DMS114 treated with DMSO at 0.1 percent for 48 hours (cell line): ENCODE data around the gene PRRG1.
"Not testable (repeated sequence)": the region's sequence is repeated elsewhere in the genome, so short reads cannot be mapped to it uniquely, and the experiment has no call there.

Experiments
- DNase-seq: peaks from one replicate; lab custom pipeline; 2025; ENCODE audit not compliant: unreplicated experiment; lab: John Stamatoyannopoulos, UW

PRRG1 gene

GRCh38 chrX:37378404-37378803 lies 29.2 kb downstream of the PRRG1 start:
- DNase-seq = no peak

GRCh38 chrX:37378830-37379229 lies 29.7 kb downstream of the PRRG1 start:
- DNase-seq = no peak

- no peak for DNase-seq
Observed at GRCh38 chrX:37380256-37380655, 31.1 kb downstream of the PRRG1 start.

- no peak for DNase-seq
Observed at GRCh38 chrX:37380924-37381323, 31.8 kb downstream of the PRRG1 start.

- DNase-seq = no peak
Observed at GRCh38 chrX:37383313-37383712, 34.1 kb downstream of the PRRG1 start.

GRCh38 chrX:37388413-37388812 lies 39.2 kb downstream of the PRRG1 start:
- no peak for DNase-seq

- no peak for DNase-seq
Observed at GRCh38 chrX:37405956-37406355, 56.8 kb downstream of the PRRG1 start.

GRCh38 chrX:37407736-37408135 lies 58.6 kb downstream of the PRRG1 start:
- DNase-seq = no peak

GRCh38 chrX:37409278-37409677 lies 60.1 kb downstream of the PRRG1 start:
- DNase-seq = no peak

GRCh38 chrX:37420185-37420584 lies 71.0 kb downstream of the PRRG1 start:
- DNase-seq = no peak

GRCh38 chrX:37420756-37421155 lies 71.6 kb downstream of the PRRG1 start:
- no peak for DNase-seq

- no peak for DNase-seq
Observed at GRCh38 chrX:37424000-37424429, 74.9 kb downstream of the PRRG1 start.

GRCh38 chrX:37425370-37425769 lies 76.2 kb downstream of the PRRG1 start:
- DNase-seq = no peak

GRCh38 chrX:37428962-37429361 lies 79.8 kb downstream of the PRRG1 start:
- DNase-seq = not testable (repeated sequence)

- no peak for DNase-seq
Observed at GRCh38 chrX:37434362-37434761, 85.2 kb downstream of the PRRG1 start.

GRCh38 chrX:37437160-37437559 lies 88.0 kb downstream of the PRRG1 start:
- no peak for DNase-seq

- no peak for DNase-seq
Observed at GRCh38 chrX:37441377-37441776, 92.2 kb downstream of the PRRG1 start.

- no peak for DNase-seq
Observed at GRCh38 chrX:37445182-37445581, 96.0 kb downstream of the PRRG1 start.

- no peak for DNase-seq
Observed at GRCh38 chrX:37453821-37454220, 104.7 kb downstream of the PRRG1 start.

GRCh38 chrX:37454537-37455285 lies 105.5 kb downstream of the PRRG1 start:
- DNase-seq = no peak

GRCh38 chrX:37455381-37455780 lies 106.2 kb downstream of the PRRG1 start:
- no peak for DNase-seq

GRCh38 chrX:37460285-37460684 lies 111.1 kb downstream of the PRRG1 start:
- DNase-seq = not testable (repeated sequence)

- no peak for DNase-seq
Observed at GRCh38 chrX:37462346-37462745, 113.2 kb downstream of the PRRG1 start.
